ENCODE data around the gene SEMA3E.

The SEMA3E gene

DNA sequence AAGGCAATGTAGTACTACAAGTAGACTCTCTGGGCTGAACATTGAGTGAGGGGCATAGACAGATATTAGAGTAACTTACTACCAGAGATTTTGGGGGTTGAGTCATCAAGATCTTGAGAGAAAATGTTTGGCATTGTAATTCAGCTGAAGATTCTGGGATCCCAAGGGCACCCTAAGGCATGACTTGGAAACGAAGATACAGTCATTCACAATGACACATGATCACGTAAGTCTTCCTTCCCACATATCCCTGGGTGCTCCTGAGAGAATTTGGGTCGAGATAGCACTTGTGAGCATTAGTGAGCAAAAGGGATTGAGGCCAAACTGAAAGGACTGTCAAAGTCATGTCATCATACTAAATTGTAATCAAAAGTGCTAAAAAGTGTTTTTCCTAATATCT, 293.8 kb downstream of the SEMA3E start:
- no peak for DNase-seq (ENCODE audit: low read depth, low spot score)

DNA sequence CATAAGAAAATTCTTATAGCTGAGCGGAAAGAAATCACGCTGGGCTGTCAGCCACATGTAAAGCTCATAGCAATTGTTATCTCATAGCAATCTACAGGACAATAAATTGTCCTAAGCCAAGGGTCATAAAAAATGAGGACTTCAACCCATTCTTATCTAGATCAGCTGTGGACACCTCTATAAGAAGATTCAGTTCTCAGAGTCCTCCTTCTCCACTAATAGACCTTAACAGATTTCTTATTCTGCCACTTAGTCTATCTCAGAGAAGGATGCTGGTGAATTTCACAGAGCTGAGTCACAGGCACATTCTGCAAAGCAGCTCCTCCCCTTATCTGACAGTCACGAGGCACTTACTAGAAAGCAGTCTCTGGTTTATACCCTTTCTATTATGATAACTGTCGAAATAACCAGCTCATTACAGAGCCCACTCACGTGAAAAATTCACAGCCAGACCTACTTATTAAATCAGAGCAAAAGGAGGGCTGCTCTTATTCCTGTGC, 300.9 kb downstream of the SEMA3E start:
- peak; percentile 17 for DNase-seq (ENCODE audit: low read depth, low spot score)

GRCh38 chr7:83339907-83340306, 309.0 kb downstream of the SEMA3E start:
- DNase-seq (ENCODE audit: low read depth, low spot score) = no peak

- no peak for DNase-seq (ENCODE audit: low read depth, low spot score)
Measured at GRCh38 chr7:83338277-83338950, 310.5 kb downstream of the SEMA3E start.

DNA sequence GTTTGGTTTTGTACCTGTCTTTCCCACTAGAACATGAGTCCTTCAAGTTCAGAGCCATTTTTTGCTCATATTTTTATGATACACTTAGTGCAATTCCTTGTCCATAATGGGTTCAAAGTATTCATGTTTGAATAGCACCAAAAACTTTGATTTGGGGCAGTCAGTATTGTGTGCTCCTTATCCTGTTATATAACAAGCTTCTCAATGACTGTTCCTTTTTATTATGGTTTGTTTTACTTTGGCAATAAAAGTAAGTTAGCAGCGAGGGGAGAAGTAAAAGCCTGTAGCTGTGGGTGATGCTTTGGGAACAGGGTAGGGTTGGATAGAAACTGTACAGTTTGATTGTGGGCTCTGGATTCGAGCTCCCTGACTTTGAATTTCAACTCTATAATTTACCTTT, 311.9 kb downstream of the SEMA3E start:
- no peak for DNase-seq (ENCODE audit: low read depth, low spot score)

- no peak for DNase-seq (ENCODE audit: low read depth, low spot score)
Measured at GRCh38 chr7:83326223-83326622, 322.7 kb downstream of the SEMA3E start.

DNA sequence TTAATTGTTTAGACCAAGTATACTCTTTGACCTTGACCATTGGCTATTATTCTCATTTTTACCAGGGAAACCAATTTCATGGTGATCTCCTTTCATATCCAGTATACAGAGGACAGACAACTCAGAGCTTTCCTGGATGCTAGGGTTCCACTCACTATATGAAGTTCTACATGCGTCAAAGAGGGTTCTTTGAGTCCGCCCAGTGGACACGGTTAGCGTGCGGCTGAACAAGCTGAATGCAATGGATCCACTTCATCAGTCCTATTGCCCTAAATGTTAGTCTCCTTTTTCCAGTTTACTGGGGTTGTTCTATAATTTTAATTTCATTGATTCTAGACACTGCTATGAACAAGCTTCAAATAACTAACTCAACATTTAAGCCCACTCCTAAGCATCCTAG, 323.9 kb downstream of the SEMA3E start:
- no peak for DNase-seq (ENCODE audit: low read depth, low spot score)

- no peak for DNase-seq (ENCODE audit: low read depth, low spot score)
Measured at GRCh38 chr7:83324596-83324995, 324.3 kb downstream of the SEMA3E start.

DNA sequence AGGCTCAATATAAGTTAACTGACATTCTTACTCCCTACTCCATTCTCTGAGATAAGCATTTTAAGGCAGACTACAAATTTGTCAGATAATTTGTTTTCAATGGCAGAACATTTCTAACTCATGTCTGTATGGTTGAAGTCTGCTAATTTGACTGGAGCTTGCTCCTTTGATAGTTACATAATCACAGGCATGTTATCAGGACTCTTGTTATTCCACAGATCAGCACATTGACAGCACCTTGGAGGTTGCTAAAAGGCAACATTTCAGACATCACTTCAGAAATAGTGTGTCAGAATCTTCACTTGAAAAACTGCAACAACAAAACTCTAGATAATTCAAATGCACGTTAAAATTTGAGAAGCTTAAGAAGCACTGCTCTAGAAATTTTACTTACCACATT, 327.9 kb downstream of the SEMA3E start:
- DNase-seq (ENCODE audit: low read depth, low spot score) = no peak

GRCh38 chr7:83313931-83314330, 335.0 kb downstream of the SEMA3E start:
- DNase-seq (ENCODE audit: low read depth, low spot score) = no peak
